SU-DHL-6 (cell line): ENCODE results near the gene ZBTB32.

Experiments
- H2AFZ ChIP-seq: fragments of 200-600 bp; sonication (generic); 2 replicates; pipeline ENCODE4 v1.6.1; 2014; ENCODE audit warnings: low read depth, mild to moderate bottlenecking, moderate library complexity, mixed read lengths, antibody characterized with exemption, low read length; ENCODE audit not compliant: severe bottlenecking
- H3F3A ChIP-seq: fragments of 200-600 bp; shearing (Covaris generic); 2 replicates; pipeline ENCODE4 v1.6.0; 2016; ENCODE audit warnings: antibody characterized with exemption, mild to moderate bottlenecking; ENCODE audit not compliant: insufficient read depth
- H3K27ac ChIP-seq: fragments of 200-600 bp; sonication (generic); 2 replicates; pipeline ENCODE4 v1.5.1; 2016; ENCODE audit warnings: low read depth, mild to moderate bottlenecking, low read length, moderate library complexity, mixed read lengths
- H3K27me3 ChIP-seq: fragments of 200-600 bp; sonication (generic), shearing (Covaris generic); 2 replicates; pipeline ENCODE4 v1.6.0; 2014; ENCODE audit warnings: mild to moderate bottlenecking, low read length
- H3K36me3 ChIP-seq: fragments of 200-600 bp; sonication (generic); 2 replicates; pipeline ENCODE4 v1.6.1; 2014; ENCODE audit warnings: mild to moderate bottlenecking, low read length, mixed read lengths
- H3K4me2 ChIP-seq: fragments of 300-600, 200-600 bp; shearing (Covaris generic), sonication (generic); 2 replicates; pipeline ENCODE4 v1.6.0; 2014; ENCODE audit warnings: low read length, low read depth, mild to moderate bottlenecking; ENCODE audit not compliant: poor library complexity, severe bottlenecking
- H3K4me3 ChIP-seq: fragments of 200-600 bp; sonication (generic); 2 replicates; pipeline ENCODE4 v1.5.1; 2014; ENCODE audit warnings: antibody characterized with exemption, low read length, mild to moderate bottlenecking, mixed read lengths; ENCODE audit not compliant: insufficient read depth, poor library complexity, severe bottlenecking
- H3K79me2 ChIP-seq: fragments of 200-600 bp; sonication (generic); 2 replicates; pipeline ENCODE4 v1.6.1; 2014; ENCODE audit warnings: mild to moderate bottlenecking, low read length, moderate library complexity; ENCODE audit not compliant: insufficient read depth
- H3K9ac ChIP-seq: fragments of 200-600 bp; sonication (generic); 2 replicates; pipeline ENCODE4 v1.7.0; 2014; ENCODE audit warnings: mild to moderate bottlenecking, low read length
- H3K9me2 ChIP-seq: fragments of 200-600 bp; sonication (generic); replicated peaks from 2 replicates; pipeline ENCODE4 v1.6.1; 2014; ENCODE audit warnings: low read length; ENCODE audit not compliant: insufficient read depth
- H3K9me3 ChIP-seq: fragments of 200-600 bp; sonication (generic); 2 replicates; pipeline ENCODE4 v1.6.1; 2014; ENCODE audit warnings: low read length, mixed read lengths; ENCODE audit not compliant: insufficient read depth
- H4K20me1 ChIP-seq: fragments of 200-600 bp; sonication (generic); 2 replicates; pipeline ENCODE4 v1.6.1; 2014; ENCODE audit warnings: low read depth, mild to moderate bottlenecking, antibody characterized with exemption, low read length, moderate library complexity, mixed read lengths
- EZH2phosphoT487 ChIP-seq: fragments of 200-600 bp; sonication (generic), shearing (Covaris generic); conservative IDR thresholded peaks from 2 replicates; pipeline ENCODE4 v1.6.1; 2018; ENCODE audit warnings: mild to moderate bottlenecking, antibody characterized with exemption, low read length, moderate library complexity, mixed read lengths
- TF ChIP-seq, protein P1 (sequence below): fragments of 200-600 bp; sonication (generic); IDR thresholded peaks from one replicate; pipeline ENCODE4 v1.5.1; 2017; ENCODE audit warnings: antibody characterized with exemption, mild to moderate bottlenecking, low read length, moderate library complexity; ENCODE audit not compliant: insufficient read depth, poor library complexity, severe bottlenecking

Gene ZBTB32

DNA sequence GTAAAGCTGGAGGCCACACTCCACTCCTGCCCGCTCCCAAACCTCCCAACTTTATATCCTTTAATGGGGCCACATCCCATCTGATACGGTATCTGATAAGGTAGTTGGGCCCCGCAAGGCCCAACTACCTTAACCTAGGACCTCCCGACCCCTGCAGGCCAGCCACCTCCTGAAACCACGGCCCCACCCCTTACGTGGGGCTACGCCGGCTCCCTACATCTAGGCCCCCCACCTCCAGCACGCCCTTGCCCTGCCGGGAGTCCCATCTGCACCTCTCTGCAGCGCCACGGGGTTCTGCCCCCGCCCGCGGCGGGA is 35.7 kb downstream of the ZBTB32 start:
- Histone ChIP-seq H3K4me3 (peak overlapping the region; percentile 69), H3K9ac (peak overlapping the region; percentile 60), H3K9me3 (no peaks in the 10 kb centered on the region), H3K9me2 (no peaks in the 10 kb centered on the region), H3F3A (peaks cover 13% of the 10 kb centered on the region), H3K79me2 (no peaks in the 10 kb centered on the region), H4K20me1 (no peaks in the 10 kb centered on the region), H3K4me2 (peak overlapping the region; percentile 89), H3K36me3 (no peaks in the 10 kb centered on the region), H3K27ac (peak overlapping the region; percentile 33), H2AFZ (peak overlapping the region; percentile 45), H3K27me3 (no peaks in the 10 kb centered on the region)
- no peak for TF ChIP-seq EZH2phosphoT487
- TF ChIP-seq, protein P1, sequence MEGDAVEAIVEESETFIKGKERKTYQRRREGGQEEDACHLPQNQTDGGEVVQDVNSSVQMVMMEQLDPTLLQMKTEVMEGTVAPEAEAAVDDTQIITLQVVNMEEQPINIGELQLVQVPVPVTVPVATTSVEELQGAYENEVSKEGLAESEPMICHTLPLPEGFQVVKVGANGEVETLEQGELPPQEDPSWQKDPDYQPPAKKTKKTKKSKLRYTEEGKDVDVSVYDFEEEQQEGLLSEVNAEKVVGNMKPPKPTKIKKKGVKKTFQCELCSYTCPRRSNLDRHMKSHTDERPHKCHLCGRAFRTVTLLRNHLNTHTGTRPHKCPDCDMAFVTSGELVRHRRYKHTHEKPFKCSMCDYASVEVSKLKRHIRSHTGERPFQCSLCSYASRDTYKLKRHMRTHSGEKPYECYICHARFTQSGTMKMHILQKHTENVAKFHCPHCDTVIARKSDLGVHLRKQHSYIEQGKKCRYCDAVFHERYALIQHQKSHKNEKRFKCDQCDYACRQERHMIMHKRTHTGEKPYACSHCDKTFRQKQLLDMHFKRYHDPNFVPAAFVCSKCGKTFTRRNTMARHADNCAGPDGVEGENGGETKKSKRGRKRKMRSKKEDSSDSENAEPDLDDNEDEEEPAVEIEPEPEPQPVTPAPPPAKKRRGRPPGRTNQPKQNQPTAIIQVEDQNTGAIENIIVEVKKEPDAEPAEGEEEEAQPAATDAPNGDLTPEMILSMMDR = no peak

- no peaks in the 10 kb centered on the region for H3K9me2 ChIP-seq
- H3K36me3 ChIP-seq = no peaks in the 10 kb centered on the region
- H3K9ac ChIP-seq = peak overlapping the region; percentile 60
- H4K20me1 ChIP-seq = no peaks in the 10 kb centered on the region
- no peaks in the 10 kb centered on the region; the same call in 1 of the 2 replicates for H3K79me2 ChIP-seq
- H3K27me3 ChIP-seq = no peaks in the 10 kb centered on the region
- no peaks in the 10 kb centered on the region for H3K9me3 ChIP-seq
- H3K27ac ChIP-seq = peak overlapping the region; percentile 92
- peak overlapping the region; percentile 45 for H2AFZ ChIP-seq
- TF ChIP-seq, protein P1 = no peak
- TF ChIP-seq EZH2phosphoT487 = no peak
- H3K4me2 ChIP-seq = peak overlapping the region; percentile 89
- H3K4me3 ChIP-seq = peak overlapping the region; percentile 69
- peaks cover 13% of the 10 kb centered on the region for H3F3A ChIP-seq
These were observed 36.3 kb downstream of the ZBTB32 start for GRCh38 chr19:35740423-35741202.

- H3K9me3 ChIP-seq = no peaks in the 10 kb centered on the region
- H3F3A ChIP-seq = peaks cover 13% of the 10 kb centered on the region
- no peaks in the 10 kb centered on the region for H3K27me3 ChIP-seq
- peak overlapping the region; percentile 92 for H3K27ac ChIP-seq
- peaks cover 5% of the 10 kb centered on the region for H3K79me2 ChIP-seq
- no peaks in the 10 kb centered on the region for H3K9me2 ChIP-seq
- no peaks in the 10 kb centered on the region for H3K36me3 ChIP-seq
- peak overlapping the region; percentile 60 for H3K9ac ChIP-seq
- no peak overlapping the region for H2AFZ ChIP-seq
- H3K4me3 ChIP-seq = peak overlapping the region; percentile 50
- no peaks in the 10 kb centered on the region for H4K20me1 ChIP-seq
- TF ChIP-seq, protein P1 = no peak
- TF ChIP-seq EZH2phosphoT487 = no peak
- H3K4me2 ChIP-seq = peak overlapping the region; percentile 89
These were observed 36.8 kb downstream of the ZBTB32 start for GRCh38 chr19:35741203-35741515.
